ENCODE measurements around the gene IGFBP5.

Gene IGFBP5

GRCh38 chr2:216665717-216666116 is 29.6 kb downstream of the IGFBP5 start:
- no peak for DNase-seq (ENCODE audit: low read depth)

- no peak for DNase-seq (ENCODE audit: low read depth)
These were observed 30.1 kb downstream of the IGFBP5 start for GRCh38 chr2:216665242-216665641.

GRCh38 chr2:216664593-216665034 is 30.7 kb downstream of the IGFBP5 start:
- DNase-seq (ENCODE audit: low read depth): no peak

GRCh38 chr2:216663846-216664245 is 31.5 kb downstream of the IGFBP5 start:
- DNase-seq (ENCODE audit: low read depth): no peak

- no peak for DNase-seq (ENCODE audit: low read depth)
These were observed 32.2 kb downstream of the IGFBP5 start for GRCh38 chr2:216663106-216663505.

- no peak for DNase-seq (ENCODE audit: low read depth)
These were observed 33.5 kb downstream of the IGFBP5 start for GRCh38 chr2:216661639-216662375.

GRCh38 chr2:216661051-216661450 is 34.3 kb downstream of the IGFBP5 start:
- no peak for DNase-seq (ENCODE audit: low read depth)

GRCh38 chr2:216660496-216660895 is 34.9 kb downstream of the IGFBP5 start:
- no peak for DNase-seq (ENCODE audit: low read depth)

GRCh38 chr2:216659276-216659675 is 36.1 kb downstream of the IGFBP5 start:
- no peak for DNase-seq (ENCODE audit: low read depth)

GRCh38 chr2:216658757-216659156 is 36.6 kb downstream of the IGFBP5 start:
- no peak for DNase-seq (ENCODE audit: low read depth)

GRCh38 chr2:216657980-216658379 is 37.4 kb downstream of the IGFBP5 start:
- DNase-seq (ENCODE audit: low read depth): no peak

GRCh38 chr2:216657086-216657855 is 38.1 kb downstream of the IGFBP5 start:
- no peak for DNase-seq (ENCODE audit: low read depth)

GRCh38 chr2:216654528-216655052 is 40.8 kb downstream of the IGFBP5 start:
- no peak for DNase-seq (ENCODE audit: low read depth)

- no peak for DNase-seq (ENCODE audit: low read depth)
These were observed 41.4 kb downstream of the IGFBP5 start for GRCh38 chr2:216653931-216654365.

- DNase-seq (ENCODE audit: low read depth): no peak
These were observed 42.1 kb downstream of the IGFBP5 start for GRCh38 chr2:216653093-216653799.

GRCh38 chr2:216652566-216652965 is 42.8 kb downstream of the IGFBP5 start:
- no peak for DNase-seq (ENCODE audit: low read depth)

- no peak for DNase-seq (ENCODE audit: low read depth)
These were observed 43.9 kb downstream of the IGFBP5 start for GRCh38 chr2:216651351-216651881.

GRCh38 chr2:216650626-216651257 is 44.6 kb downstream of the IGFBP5 start:
- no peak for DNase-seq (ENCODE audit: low read depth)

GRCh38 chr2:216649574-216649973 is 45.8 kb downstream of the IGFBP5 start:
- DNase-seq (ENCODE audit: low read depth): no peak

- no peak for DNase-seq (ENCODE audit: low read depth)
These were observed 47.2 kb downstream of the IGFBP5 start for GRCh38 chr2:216648105-216648504.

- no peak for DNase-seq (ENCODE audit: low read depth)
These were observed 49.2 kb downstream of the IGFBP5 start for GRCh38 chr2:216646116-216646515.

GRCh38 chr2:216645636-216645950 is 49.8 kb downstream of the IGFBP5 start:
- no peak for DNase-seq (ENCODE audit: low read depth)
